HCT116 (cell line): ENCODE measurements around the gene ASF1A.

Experiments used
- CTCF ChIP-seq, 3 experiments: fragments of 200-600 bp in 1 of 3; sonication (generic) in 1 of 3; IDR thresholded peaks in 2 of 3; conservative IDR thresholded peaks in 1 of 3; 2 replicates each; pipeline ENCODE4 v1.5.1; 2012 to 2017; ENCODE audit warnings: low read depth in 2 of 3, low read length in 2 of 3, antibody characterized with exemption in 1 of 3, borderline replicate concordance in 1 of 3, control low read depth in 1 of 3, mild to moderate bottlenecking in 1 of 3, mixed read lengths in 1 of 3, mixed run types in 1 of 3, moderate library complexity in 1 of 3; ENCODE audit not compliant: insufficient read depth in 1 of 3
- EZH2 ChIP-seq: fragments of 200-600 bp; sonication (generic); IDR thresholded peaks from 2 replicates; pipeline ENCODE4 v1.6.1; 2017; ENCODE audit warnings: antibody characterized with exemption, mixed run types
- POLR2A ChIP-seq: IDR thresholded peaks from 2 replicates; pipeline ENCODE4 v1.7.0; 2011; ENCODE audit warnings: borderline replicate concordance; ENCODE audit not compliant: insufficient read depth, insufficient read length; ENCODE audit errors: extremely low read depth
- ZFX ChIP-seq: fragments of 450-650 bp; IDR thresholded peaks from 2 replicates; pipeline ENCODE4 v1.6.1; 2017

- TF ChIP-seq POLR2A (no peak), EZH2 (no peak), CTCF (IDR thresholded peaks at IDR 0.05 in 2 of 3, conservative IDR thresholded peaks at IDR 0.05 in 1 of 3; ENCODE audit: borderline replicate concordance in 1 of 3, insufficient read depth in 1 of 3, low read depth in 2 of 3, low read length in 2 of 3) (no peak), ZFX (no peak)
Observed at GRCh38 chr6:118897386-118897785, 3.4 kb downstream of the ASF1A start.
